Mesendoderm (in vitro differentiated cells): ENCODE measurements around the gene VPS37C.
A peak's percentile ranks its signal among the peaks of the same experiment; 100 is the strongest.

Source experiments
- DNase-seq: peaks from one replicate; pipeline ENCODE4 v3.0.0; 2013
- H2AK5ac ChIP-seq: 2 replicates; pipeline ENCODE4 v1.6.1; 2013; ENCODE audit warnings: low read length, inconsistent platforms
- H2BK120ac ChIP-seq: 2 replicates; pipeline ENCODE4 v1.6.1; 2013; ENCODE audit warnings: low read depth, mild to moderate bottlenecking, low read length, moderate library complexity, mixed read lengths
- H2BK15ac ChIP-seq: replicated peaks from 2 replicates; pipeline ENCODE4 v1.6.1; 2013; ENCODE audit warnings: low read depth, mild to moderate bottlenecking, moderate library complexity
- H2BK5ac ChIP-seq: 2 replicates; pipeline ENCODE4 v1.6.1; 2013; ENCODE audit warnings: low read length, inconsistent platforms
- H3K18ac ChIP-seq: 2 replicates; pipeline ENCODE4 v1.6.1; 2013; ENCODE audit warnings: mild to moderate bottlenecking, low read length, mixed read lengths
- H3K23ac ChIP-seq: one replicate; pipeline ENCODE4 v1.6.1; 2013; ENCODE audit warnings: low read length
- H3K27ac ChIP-seq: 2 replicates; pipeline ENCODE4 v1.5.1; 2013; ENCODE audit warnings: low read depth, mild to moderate bottlenecking, inconsistent platforms, low read length, moderate library complexity
- H3K27me3 ChIP-seq: 2 replicates; pipeline ENCODE4 v1.6.1; 2013; ENCODE audit warnings: low read length, control low read depth, mild to moderate bottlenecking, inconsistent platforms; ENCODE audit not compliant: insufficient read depth, poor library complexity
- H3K36me3 ChIP-seq: 2 replicates; pipeline ENCODE4 v1.6.1; 2013; ENCODE audit warnings: low read length, inconsistent platforms; ENCODE audit not compliant: control insufficient read depth, insufficient read depth
- H3K4ac ChIP-seq: one replicate; pipeline ENCODE4 v1.6.1; 2013; ENCODE audit warnings: low read depth, mild to moderate bottlenecking, low read length, moderate library complexity
- H3K4me1 ChIP-seq: 2 replicates; pipeline ENCODE4 v1.6.1; 2013; ENCODE audit warnings: low read depth, low read length, inconsistent platforms; ENCODE audit not compliant: control insufficient read depth
- H3K4me2 ChIP-seq: 2 replicates; pipeline ENCODE4 v1.6.1; 2013; ENCODE audit warnings: low read length
- H3K4me3 ChIP-seq: 2 replicates; pipeline ENCODE4 v1.5.1; 2013; ENCODE audit warnings: mild to moderate bottlenecking, low read length
- H3K56ac ChIP-seq: one replicate; pipeline ENCODE4 v1.6.1; 2013; ENCODE audit warnings: low read length
- H3K79me1 ChIP-seq: 2 replicates; pipeline ENCODE4 v1.6.1; 2013; ENCODE audit warnings: low read length, inconsistent platforms
- H3K79me2 ChIP-seq: 2 replicates; pipeline ENCODE4 v1.6.1; 2013; ENCODE audit warnings: mild to moderate bottlenecking, low read length; ENCODE audit not compliant: control insufficient read depth, insufficient read depth
- H3K9ac ChIP-seq: 2 replicates; pipeline ENCODE4 v1.6.1; 2013; ENCODE audit warnings: low read length, inconsistent platforms
- H4K5ac ChIP-seq: one replicate; pipeline ENCODE4 v1.6.1; 2013; ENCODE audit warnings: low read length
- H4K8ac ChIP-seq: one replicate; pipeline ENCODE4 v1.6.1; 2013; ENCODE audit warnings: low read depth, mild to moderate bottlenecking, control low read depth, low read length, moderate library complexity
- WGBS: extraction: QIAGEN DNeasy Blood & Tissue Kit; methylation state at CpG from one replicate; pipeline ENCODE4 v1.1.7; 2013; ENCODE audit warnings: low lambda C conversion rate, missing lambda C conversion rate; ENCODE audit not compliant: insufficient coverage; ENCODE audit errors: extremely low coverage; 5-methylcytosine and 5-hydroxymethylcytosine counted together

VPS37C gene

GRCh38 chr11:61129639-61130523, 31.3 kb downstream of the VPS37C start:
- peak; percentile 96 for DNase-seq
- no peak overlapping the region for H2BK15ac ChIP-seq
- H3K36me3 ChIP-seq, result no peaks in the 10 kb centered on the region
- H4K5ac ChIP-seq, result no peak overlapping the region
- peak overlapping the region; percentile 48 for H3K9ac ChIP-seq
- no peaks in the 10 kb centered on the region for H3K27me3 ChIP-seq
- no peak overlapping the region for H2BK5ac ChIP-seq
- no peak overlapping the region for H3K18ac ChIP-seq
- no peak overlapping the region for H3K4ac ChIP-seq
- H3K4me1 ChIP-seq, result peaks cover 1% of the 10 kb centered on the region
- H3K4me3 ChIP-seq, result no peak overlapping the region
- peak overlapping the region; percentile 78 for H3K56ac ChIP-seq
- H3K79me2 ChIP-seq, result no peaks in the 10 kb centered on the region
- no peak overlapping the region for H3K27ac ChIP-seq
- no peak overlapping the region for H3K4me2 ChIP-seq
- no peak overlapping the region for H3K23ac ChIP-seq
- no CpG with 5 or more reads among the region's 33 CpGs for WGBS
- H2BK120ac ChIP-seq, result no peak overlapping the region
- H2AK5ac ChIP-seq, result no peak overlapping the region
- H4K8ac ChIP-seq, result no peak overlapping the region
- no peaks in the 10 kb centered on the region for H3K79me1 ChIP-seq

- Histone ChIP-seq H3K4me2 (no peak overlapping the region), H3K23ac (no peak overlapping the region), H3K79me2 (no peaks in the 10 kb centered on the region), H3K4me1 (peaks cover 1% of the 10 kb centered on the region), H3K79me1 (no peaks in the 10 kb centered on the region), H4K8ac (no peak overlapping the region), H3K4ac (no peak overlapping the region), H3K27ac (no peak overlapping the region), H2BK5ac (no peak overlapping the region), H3K4me3 (no peak overlapping the region), H2AK5ac (no peak overlapping the region), H3K18ac (no peak overlapping the region), H3K9ac (peak overlapping the region; percentile 48), H3K36me3 (no peaks in the 10 kb centered on the region), H4K5ac (no peak overlapping the region), H2BK15ac (no peak overlapping the region), H2BK120ac (no peak overlapping the region), H3K27me3 (no peaks in the 10 kb centered on the region), H3K56ac (peak overlapping the region; percentile 78)
- WGBS, result no CpG with 5 or more reads among the region's 18 CpGs
- DNase-seq, result no peak
Observed at GRCh38 chr11:61128947-61129638, 32.1 kb downstream of the VPS37C start.

GRCh38 chr11:61127991-61128390, 33.2 kb downstream of the VPS37C start:
- no peaks in the 10 kb centered on the region for H3K27me3 ChIP-seq
- no peak overlapping the region for H3K18ac ChIP-seq
- no peak overlapping the region for H3K4me2 ChIP-seq
- no peak overlapping the region for H3K9ac ChIP-seq
- peaks cover 1% of the 10 kb centered on the region for H3K4me1 ChIP-seq
- H3K79me1 ChIP-seq, result no peaks in the 10 kb centered on the region
- no peak overlapping the region for H3K23ac ChIP-seq
- H2BK5ac ChIP-seq, result no peak overlapping the region
- H3K56ac ChIP-seq, result no peak overlapping the region
- no peak overlapping the region for H4K8ac ChIP-seq
- H2BK120ac ChIP-seq, result no peak overlapping the region
- H3K4me3 ChIP-seq, result no peak overlapping the region
- no peak overlapping the region for H3K4ac ChIP-seq
- DNase-seq, result no peak
- no peaks in the 10 kb centered on the region for H3K36me3 ChIP-seq
- H3K27ac ChIP-seq, result no peak overlapping the region
- no peak overlapping the region for H2BK15ac ChIP-seq
- no peak overlapping the region for H2AK5ac ChIP-seq
- WGBS, result no CpG with 5 or more reads among the region's 9 CpGs
- H4K5ac ChIP-seq, result no peak overlapping the region
- no peaks in the 10 kb centered on the region for H3K79me2 ChIP-seq

- Histone ChIP-seq H2AK5ac (no peak overlapping the region), H4K8ac (no peak overlapping the region), H3K23ac (no peak overlapping the region), H2BK120ac (no peak overlapping the region), H3K9ac (no peak overlapping the region), H3K27ac (no peak overlapping the region), H3K4me3 (no peak overlapping the region), H3K4me2 (no peak overlapping the region), H3K18ac (no peak overlapping the region), H4K5ac (no peak overlapping the region), H2BK5ac (no peak overlapping the region), H3K79me2 (no peaks in the 10 kb centered on the region), H3K56ac (no peak overlapping the region), H3K79me1 (no peaks in the 10 kb centered on the region), H2BK15ac (no peak overlapping the region), H3K4ac (no peak overlapping the region), H3K4me1 (peaks cover 1% of the 10 kb centered on the region), H3K36me3 (no peaks in the 10 kb centered on the region), H3K27me3 (no peaks in the 10 kb centered on the region)
- no CpG with 5 or more reads among the region's 14 CpGs for WGBS
- no peak for DNase-seq
Observed at GRCh38 chr11:61126256-61126655, 35.0 kb downstream of the VPS37C start.

GRCh38 chr11:61125310-61125684, 35.9 kb downstream of the VPS37C start:
- Histone ChIP-seq H3K4ac (no peak overlapping the region), H2BK5ac (no peak overlapping the region), H3K18ac (no peak overlapping the region), H2BK120ac (no peak overlapping the region), H3K27me3 (no peaks in the 10 kb centered on the region), H2AK5ac (no peak overlapping the region), H4K8ac (no peak overlapping the region), H3K4me2 (no peak overlapping the region), H2BK15ac (no peak overlapping the region), H3K79me1 (no peaks in the 10 kb centered on the region), H4K5ac (no peak overlapping the region), H3K9ac (no peak overlapping the region), H3K4me3 (no peak overlapping the region), H3K27ac (no peak overlapping the region), H3K23ac (no peak overlapping the region), H3K36me3 (no peaks in the 10 kb centered on the region), H3K4me1 (peaks cover 1% of the 10 kb centered on the region), H3K79me2 (no peaks in the 10 kb centered on the region), H3K56ac (no peak overlapping the region)
- WGBS, result no CpG with 5 or more reads among the region's 6 CpGs
- DNase-seq, result no peak
